NB4 (cell line): ENCODE results near the gene RBMXL3.

ENCODE experiments used
- CTCF ChIP-seq: IDR thresholded peaks from one replicate; pipeline ENCODE4 v1.5.1; 2012; ENCODE audit warnings: low read depth, low read length
- MYC ChIP-seq: IDR thresholded peaks from 2 replicates; pipeline ENCODE4 v1.6.1; 2011; ENCODE audit warnings: low read depth, low read length
- POLR2A ChIP-seq: IDR thresholded peaks from 2 replicates; pipeline ENCODE4 v1.6.1; 2011; ENCODE audit warnings: mild to moderate bottlenecking; ENCODE audit not compliant: insufficient read length; ENCODE audit errors: extremely low read depth

DNA sequence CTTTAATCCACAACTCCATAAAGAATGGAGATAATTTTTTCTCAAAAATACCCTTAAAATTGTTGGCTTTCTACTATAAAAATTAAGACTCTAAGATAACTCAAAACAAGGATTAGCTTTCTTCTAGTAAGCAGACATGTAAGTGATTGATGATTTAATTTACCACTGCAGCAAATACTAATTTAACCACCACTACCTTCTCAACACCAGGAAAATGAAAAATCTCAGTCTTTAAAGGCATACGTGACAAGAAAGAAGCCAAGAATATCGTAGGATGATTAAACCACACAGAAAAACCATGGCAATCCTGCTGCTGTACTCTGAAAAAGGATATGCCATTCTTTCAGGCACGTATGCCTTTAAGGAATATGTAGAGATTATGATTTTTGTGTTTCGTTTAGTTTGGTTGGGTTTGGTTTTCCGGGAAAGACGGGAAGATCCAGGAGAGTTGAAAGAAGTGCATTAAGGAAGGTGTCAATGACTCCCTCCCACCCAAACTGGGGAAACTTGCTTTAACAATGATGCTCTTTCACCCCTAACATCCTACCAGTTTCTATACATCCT is 43.8 kb downstream of the RBMXL3 start:
- TF ChIP-seq CTCF = no peak
- TF ChIP-seq POLR2A = no peak
- TF ChIP-seq MYC = no peak
